Stimulated activated CD8-positive, alpha-beta memory T cell treated with anti-CD3 and anti-CD28 coated beads, Interleukin-7, amount 100 ng/mL, for 1 hour (primary cell): ENCODE results near the gene DTX3.
"Not testable (repeated sequence)": the region's sequence is repeated elsewhere in the genome, so short reads cannot be mapped to it uniquely, and the experiment has no call there.

Source experiments
- DNase-seq, 2 donors: peaks; one replicate each; pipeline ENCODE4 v3.0.0-alpha.2; 2020; ENCODE audit warnings: low read depth in 2 of 2

Gene DTX3

GRCh38 chr12:57632073-57632957 is 27.7 kb downstream of the DTX3 start:
- DNase-seq: no peak

- peak in 1 of 2 donors; percentile 48 for DNase-seq
Observed at GRCh38 chr12:57632958-57633840, 28.6 kb downstream of the DTX3 start, which contains the start of gene B4GALNT1. Gene B4GALNT1 (minus strand): TSS chr12:57633201. CDS start chr12:57632132, 1,069 bp downstream.

- DNase-seq: not testable (repeated sequence)
Observed at GRCh38 chr12:57636731-57637130, 32.1 kb downstream of the DTX3 start.

- no peak for DNase-seq
Observed at GRCh38 chr12:57637364-57637763, 32.7 kb downstream of the DTX3 start.

- DNase-seq: no peak
Observed at GRCh38 chr12:57638096-57638495, 33.5 kb downstream of the DTX3 start.

GRCh38 chr12:57640175-57641042 is 35.8 kb downstream of the DTX3 start:
- DNase-seq: no peak

GRCh38 chr12:57641699-57642442 is 37.2 kb downstream of the DTX3 start:
- DNase-seq: no peak

GRCh38 chr12:57645990-57646658 is 41.5 kb downstream of the DTX3 start:
- not testable (repeated sequence) for DNase-seq

- DNase-seq: not testable (repeated sequence)
Observed at GRCh38 chr12:57646659-57647049, 42.0 kb downstream of the DTX3 start.

GRCh38 chr12:57654042-57654441 is 49.4 kb downstream of the DTX3 start:
- no peak for DNase-seq

- no peak for DNase-seq
Observed at GRCh38 chr12:57655541-57656240, 51.1 kb downstream of the DTX3 start.

- not testable (repeated sequence) for DNase-seq
Observed at GRCh38 chr12:57656408-57656807, 51.8 kb downstream of the DTX3 start.

GRCh38 chr12:57657744-57658143 is 53.1 kb downstream of the DTX3 start:
- DNase-seq: no peak

- no peak for DNase-seq
Observed at GRCh38 chr12:57658890-57659289, 54.3 kb downstream of the DTX3 start.
